Measurements from ENCODE around the gene SCYL2.

- no peak for TF ChIP-seq CTCF (IDR thresholded peaks at IDR 0.05)
- no peak for TF ChIP-seq POLR2A (IDR thresholded peaks at IDR 0.05)
These were observed 72.1 kb downstream of the SCYL2 start for GRCh38 chr12:100339071-100339470.
